ENCODE results near the gene TBL1X. TPM values are rescaled to one million over a fixed set of nuclear protein-coding genes. Genes with fewer than 3 reads are reported as not detected.

The TBL1X gene
- total and polyA plus RNA-seq, 2 of the 8 experiments (the other 6 are each of a cell fraction or from before 2014, with no cell fraction given), result 13.3 to 25.6 TPM

DNA sequence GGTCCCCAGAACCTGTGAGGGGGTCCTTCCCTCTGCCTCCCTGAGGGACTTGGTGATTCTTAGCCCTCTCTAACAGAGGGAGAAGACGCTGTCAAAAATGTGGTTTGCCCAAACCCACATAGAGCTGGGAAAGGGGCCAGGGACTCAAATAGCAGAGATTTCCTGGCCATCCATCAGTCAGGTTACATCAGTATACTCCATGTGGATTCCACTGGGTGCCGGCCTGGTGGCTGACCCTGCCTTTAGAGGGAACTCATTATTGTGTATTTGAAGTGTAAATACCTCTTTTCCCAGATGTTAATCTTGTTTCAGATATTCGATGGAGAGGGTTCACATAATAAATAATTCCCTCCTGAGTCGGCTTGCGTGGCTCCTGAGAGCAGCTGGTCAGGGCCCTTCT, 130.3 kb downstream of the TBL1X start:
- Histone ChIP-seq H3K14ac (ENCODE audit: insufficient read length) (no peak overlapping the region), H2AK5ac (ENCODE audit: low read depth, low read length) (no peak overlapping the region), H2BK20ac (ENCODE audit: low read length) (no peak overlapping the region), H3K23ac (ENCODE audit: insufficient read length) (no peak overlapping the region), H3K9me3 (ENCODE audit: insufficient read depth in 2 of 2, low read depth in 1 of 2, low read length in 1 of 2) (no peaks in the 10 kb centered on the region), H3K18ac (ENCODE audit: extremely low read depth, low read length) (no peak overlapping the region), H3K4ac (replicated peaks; ENCODE audit: insufficient read length, low read depth, low read length) (no peak overlapping the region), H3K27ac (ENCODE audit: low read depth, low read length) (no peak overlapping the region), H3K4me3 (ENCODE audit: extremely low read depth in 1 of 4, insufficient read depth in 2 of 4, low read depth in 3 of 4, low read length in 4 of 4) (no peak overlapping the region), H4K20me1 (replicated peaks in 1 of 2; ENCODE audit: control insufficient read depth in 1 of 2, insufficient read depth in 2 of 2, low read length in 2 of 2) (peaks cover 0 to 1% of the 10 kb centered on the region in 2 experiments), H3K4me1 (replicated peaks in 1 of 4; ENCODE audit: control insufficient read depth in 3 of 4, insufficient read depth in 4 of 4, low read length in 3 of 4) (peaks cover 0 to 4% (median 1%) of the 10 kb centered on the region in 4 experiments; a peak in 4 of 7 replicates), H2BK12ac (ENCODE audit: low read depth, low read length) (no peak overlapping the region), H4K8ac (ENCODE audit: extremely low read depth, insufficient read depth, low read length) (peak overlapping the region; percentile 41; the same call in 1 of the 2 replicates), H4K91ac (replicated peaks; ENCODE audit: insufficient read length, low read length) (no peak overlapping the region), H3K79me1 (ENCODE audit: low read depth, low read length) (no peaks in the 10 kb centered on the region), H3K56ac (replicated peaks; ENCODE audit: insufficient read length, low read depth, low read length) (no peak overlapping the region), H2BK120ac (replicated peaks; ENCODE audit: low read depth, low read length) (no peak overlapping the region), H2AFZ (ENCODE audit: low read length) (no peak overlapping the region), H3K23me2 (ENCODE audit: low read depth, low read length) (no peaks in the 10 kb centered on the region), H2BK15ac (ENCODE audit: low read length) (no peak overlapping the region), H3K79me2 (ENCODE audit: control insufficient read depth in 1 of 2, insufficient read depth in 2 of 2, low read length in 2 of 2) (0 out of 4 replicates have a peak, but pooled peaks cover 0 to 2% of the 10 kb centered on the region in 2 experiments), H3K9ac (replicated peaks in 1 of 4; ENCODE audit: extremely low read depth in 1 of 4, low read depth in 3 of 4, low read length in 3 of 4) (no peak overlapping the region), H2BK5ac (ENCODE audit: low read depth, low read length) (no peak overlapping the region), H4K5ac (ENCODE audit: insufficient read length, low read depth, low read length) (no peak overlapping the region), H3K36me3 (ENCODE audit: control insufficient read depth in 2 of 4, insufficient read depth in 4 of 4, low read length in 3 of 4) (no peaks in the 10 kb centered on the region), H3K27me3 (replicated peaks in 1 of 4; ENCODE audit: control insufficient read depth in 3 of 4, extremely low read depth in 1 of 4, insufficient read depth in 3 of 4, low read length in 3 of 4) (no peaks in the 10 kb centered on the region), H3K4me2 (ENCODE audit: insufficient read depth in 1 of 2, low read depth in 2 of 2, low read length in 2 of 2) (peak overlapping the region in 1 of 2 experiments; percentile 14; a peak in 1 of 4 replicates)
- POLR2A ChIA-PET (ENCODE audit: partially characterized antibody), result no interaction called here
- 51% methylated on average over 4 of the region's 5 CpGs; no CpG with 5 or more reads in 1 of the 2 experiments for WGBS, 2 experiments (ENCODE audit: extremely low coverage in 1 of 2, insufficient coverage in 1 of 2, insufficient read length in 1 of 2, insufficient replicate concordance in 2 of 2, low coverage in 1 of 2, low lambda C conversion rate in 2 of 2, missing lambda C conversion rate in 1 of 2)
- FAIRE-seq (no peak), DNase-seq (ENCODE audit: low read depth in 1 of 2, low spot score in 2 of 2) (no peak)
- CTCF ChIA-PET (ENCODE audit: partially characterized antibody), result interaction anchor here (0.6 kb wide), 1 partner anchor 774 kb away, joined by 3 read pairs; no protein-coding TSS in a partner anchor
- TF ChIP-seq EGR1 (IDR thresholded peaks at IDR 0.05; ENCODE audit: borderline replicate concordance, low read depth, low read length) (no peak), SUZ12 (IDR thresholded peaks at IDR 0.05; ENCODE audit: low read length) (no peak), BACH1 (IDR thresholded peaks at IDR 0.05; ENCODE audit: low read length) (no peak), SP4 (IDR thresholded peaks at IDR 0.05; ENCODE audit: low read length) (no peak), ZNF274 (IDR thresholded peaks at IDR 0.05; ENCODE audit: borderline replicate concordance, extremely low read depth, low read length) (no peak), JUN (IDR thresholded peaks at IDR 0.05; ENCODE audit: low read depth, low read length) (no peak), HDAC2 (IDR thresholded peaks at IDR 0.05; ENCODE audit: borderline replicate concordance in 1 of 2, low read depth in 2 of 2, low read length in 2 of 2) (no peak), CTBP2 (IDR thresholded peaks at IDR 0.05; ENCODE audit: borderline replicate concordance, insufficient read depth, insufficient read length, low read length) (no peak), KDM1A (IDR thresholded peaks at IDR 0.05; ENCODE audit: borderline replicate concordance, low read length) (no peak)
- TF ChIP-seq, protein P1, sequence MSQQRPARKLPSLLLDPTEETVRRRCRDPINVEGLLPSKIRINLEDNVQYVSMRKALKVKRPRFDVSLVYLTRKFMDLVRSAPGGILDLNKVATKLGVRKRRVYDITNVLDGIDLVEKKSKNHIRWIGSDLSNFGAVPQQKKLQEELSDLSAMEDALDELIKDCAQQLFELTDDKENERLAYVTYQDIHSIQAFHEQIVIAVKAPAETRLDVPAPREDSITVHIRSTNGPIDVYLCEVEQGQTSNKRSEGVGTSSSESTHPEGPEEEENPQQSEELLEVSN (IDR thresholded peaks at IDR 0.05), result no peak
- TF ChIP-seq, protein P2, sequence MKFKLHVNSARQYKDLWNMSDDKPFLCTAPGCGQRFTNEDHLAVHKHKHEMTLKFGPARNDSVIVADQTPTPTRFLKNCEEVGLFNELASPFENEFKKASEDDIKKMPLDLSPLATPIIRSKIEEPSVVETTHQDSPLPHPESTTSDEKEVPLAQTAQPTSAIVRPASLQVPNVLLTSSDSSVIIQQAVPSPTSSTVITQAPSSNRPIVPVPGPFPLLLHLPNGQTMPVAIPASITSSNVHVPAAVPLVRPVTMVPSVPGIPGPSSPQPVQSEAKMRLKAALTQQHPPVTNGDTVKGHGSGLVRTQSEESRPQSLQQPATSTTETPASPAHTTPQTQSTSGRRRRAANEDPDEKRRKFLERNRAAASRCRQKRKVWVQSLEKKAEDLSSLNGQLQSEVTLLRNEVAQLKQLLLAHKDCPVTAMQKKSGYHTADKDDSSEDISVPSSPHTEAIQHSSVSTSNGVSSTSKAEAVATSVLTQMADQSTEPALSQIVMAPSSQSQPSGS (IDR thresholded peaks at IDR 0.05; ENCODE audit: low read length), result no peak

All from H1 (cell line).